IMR-90 (cell line): ENCODE measurements around the gene C1QTNF8. TPM values are rescaled to one million over a fixed set of nuclear protein-coding genes. Genes with fewer than 3 reads are reported as not detected.

Source experiments
- ATAC-seq: fragments of 200-7000 bp; cut with Tn5 transposase; 2 replicates; pipeline ENCODE4 v1.9.1; 2020; ENCODE audit warnings: low read depth, mild to moderate bottlenecking, moderate library complexity
- BruUV-seq: library from RNA; stranded (reverse); fragments of 400-500 nt; replicated peaks from 2 replicates; lab custom pipeline; 2021; lab: Mats Ljungman, UMichigan
- CTCF ChIA-PET: fragments of 300-600 bp; formaldehyde crosslinking; extraction: SDS; loops from one replicate; lab custom pipeline; 2021; ENCODE audit warnings: antibody characterized with exemption; lab: Yijun Ruan, JAX
- POLR2A ChIA-PET: fragments of 300-600 bp; sonication (Branson Sonifier 250); formaldehyde crosslinking; loops from one replicate; lab custom pipeline; 2022; ENCODE audit warnings: antibody characterized with exemption; ENCODE audit not compliant: unreplicated experiment; lab: Charles Lee
- DNase-seq: peaks from one replicate; pipeline ENCODE4 v3.0.0; 2013
- H2AFZ ChIP-seq: replicated peaks from 2 replicates; pipeline ENCODE3; 2013; ENCODE audit warnings: low read length, mild to moderate bottlenecking; ENCODE audit not compliant: poor library complexity
- H2AK5ac ChIP-seq: 2 replicates; pipeline ENCODE4 v1.6.1; 2013; ENCODE audit warnings: low read depth, low read length, inconsistent platforms
- H2AK9ac ChIP-seq: replicated peaks from 2 replicates; pipeline ENCODE3; 2013; ENCODE audit warnings: mild to moderate bottlenecking, low read depth, low read length, moderate library complexity; ENCODE audit not compliant: poor library complexity
- H2BK120ac ChIP-seq: 2 replicates; pipeline ENCODE4 v1.6.1; 2013; ENCODE audit warnings: low read depth, low read length, inconsistent platforms
- H2BK15ac ChIP-seq: 3 replicates; pipeline ENCODE4 v1.6.1; 2013; ENCODE audit warnings: low read depth, low read length, inconsistent platforms
- H2BK20ac ChIP-seq: 2 replicates; pipeline ENCODE4 v1.6.1; 2013; ENCODE audit warnings: low read depth, mild to moderate bottlenecking, inconsistent platforms, low read length, moderate library complexity
- H2BK5ac ChIP-seq: 2 replicates; pipeline ENCODE4 v1.6.1; 2013; ENCODE audit warnings: mild to moderate bottlenecking, low read depth, low read length, inconsistent platforms; ENCODE audit not compliant: poor library complexity, severe bottlenecking
- H3K14ac ChIP-seq: replicated peaks from 2 replicates; pipeline ENCODE4 v1.6.1; 2013; ENCODE audit warnings: low read depth, low read length, inconsistent platforms
- H3K18ac ChIP-seq: 2 replicates; pipeline ENCODE4 v1.6.1; 2013; ENCODE audit warnings: low read depth, low read length, control low read depth
- H3K23ac ChIP-seq: 2 replicates; pipeline ENCODE4 v1.6.1; 2013; ENCODE audit warnings: low read depth, low read length, inconsistent platforms
- H3K27ac ChIP-seq: 2 replicates; pipeline ENCODE4 v1.5.1; 2013; ENCODE audit warnings: mild to moderate bottlenecking, control low read depth, low read length; ENCODE audit not compliant: insufficient read depth
- H3K27me3 ChIP-seq: 2 replicates; pipeline ENCODE4 v1.6.1; 2013; ENCODE audit warnings: low read length; ENCODE audit not compliant: control insufficient read depth, insufficient read depth
- H3K36me3 ChIP-seq: 2 replicates; pipeline ENCODE4 v1.6.1; 2013; ENCODE audit warnings: low read length, mixed read lengths; ENCODE audit not compliant: control insufficient read depth, insufficient read depth
- H3K4ac ChIP-seq: 2 replicates; pipeline ENCODE4 v1.6.1; 2013; ENCODE audit warnings: low read depth, low read length, inconsistent platforms
- H3K4me1 ChIP-seq: 2 replicates; pipeline ENCODE4 v1.6.1; 2013; ENCODE audit warnings: low read length, mixed read lengths; ENCODE audit not compliant: control insufficient read depth, insufficient read depth
- H3K4me2 ChIP-seq: 2 replicates; pipeline ENCODE4 v1.6.1; 2013; ENCODE audit warnings: low read depth, mild to moderate bottlenecking, control low read depth, low read length, moderate library complexity
- H3K4me3 ChIP-seq: 2 replicates; pipeline ENCODE4 v1.5.1; 2013; ENCODE audit warnings: low read depth, mild to moderate bottlenecking, control low read depth, low read length, moderate library complexity; ENCODE audit not compliant: insufficient read depth
- H3K56ac ChIP-seq: 2 replicates; pipeline ENCODE4 v1.6.1; 2013; ENCODE audit warnings: low read length, inconsistent platforms; ENCODE audit not compliant: insufficient read depth; ENCODE audit errors: extremely low read depth
- H3K79me1 ChIP-seq, 2 experiments: 2 replicates each; pipeline ENCODE4 v1.6.1; 2013; ENCODE audit warnings: low read length in 2 of 2, inconsistent platforms in 1 of 2, low read depth in 1 of 2
- H3K9ac ChIP-seq: 2 replicates; pipeline ENCODE4 v1.6.1; 2013; ENCODE audit warnings: low read depth, low read length, control low read depth
- H3K9me1 ChIP-seq: 2 replicates; pipeline ENCODE4 v1.6.1; 2013; ENCODE audit warnings: low read length, inconsistent platforms; ENCODE audit not compliant: insufficient read depth
- H3K9me3 ChIP-seq: 2 replicates; pipeline ENCODE4 v1.6.1; 2013; ENCODE audit warnings: low read length; ENCODE audit not compliant: control insufficient read depth, insufficient read depth
- H4K20me1 ChIP-seq: 2 replicates; pipeline ENCODE4 v1.6.1; 2013; ENCODE audit warnings: low read length, inconsistent platforms; ENCODE audit not compliant: insufficient read depth
- H4K5ac ChIP-seq: 2 replicates; pipeline ENCODE4 v1.6.1; 2013; ENCODE audit warnings: mild to moderate bottlenecking, low read depth, low read length, control low read depth
- H4K8ac ChIP-seq, 2 experiments: 2 replicates each; pipeline ENCODE4 v1.6.1; 2013; ENCODE audit warnings: low read depth in 2 of 2, low read length in 2 of 2, control low read depth in 1 of 2, inconsistent platforms in 1 of 2
- H4K91ac ChIP-seq: 2 replicates; pipeline ENCODE4 v1.6.1; 2013; ENCODE audit warnings: low read depth, low read length, inconsistent platforms; ENCODE audit not compliant: insufficient read depth
- MXI1 ChIP-seq: IDR thresholded peaks from 2 replicates; pipeline ENCODE4 v1.6.1; 2012; ENCODE audit warnings: low read depth, mild to moderate bottlenecking, low read length, moderate library complexity, borderline replicate concordance
- RAD21 ChIP-seq: IDR thresholded peaks from 2 replicates; pipeline ENCODE4 v1.6.1; 2012; ENCODE audit warnings: low read length, improper control_type of control experiment
- WGBS, 2 experiments: methylation state at CpG; one replicate each; pipeline versions ENCODE4 v1.1.5 to v1.1.7; 2013; ENCODE audit warnings: missing lambda C conversion rate in 2 of 2; ENCODE audit not compliant: insufficient read length in 1 of 2; ENCODE audit errors: extremely low coverage in 2 of 2; 5-methylcytosine and 5-hydroxymethylcytosine counted together
- dilution Hi-C: fragments of 300-500 bp; cut with HindIII; formaldehyde crosslinking; loops from one replicate; pipeline ENCODE4 v1.14.3; 2018; ENCODE audit warnings: low sequenced_read_pairs; ENCODE audit not compliant: unreplicated experiment
- in situ Hi-C: fragments of 300-500 bp; cut with MboI; formaldehyde crosslinking; loops from 3 replicates; pipeline ENCODE4 v1.14.3; 2019; ENCODE audit warnings: low sequenced_read_pairs, inconsistent platforms, mixed read lengths
- intact Hi-C: fragments of 100-400 bp; cut with micrococcal nuclease; formaldehyde crosslinking; loops from 2 replicates; pipeline ENCODE4 v1.10.0; 2022
- polyA plus RNA-seq, 3 experiments: library from polyadenylated mRNA; depleted of rRNA; stranded (reverse); fragments of >200 nt; gene quantifications; 2 replicates each; pipeline ENCODE4 v1.2.3, GENCODE V29; 2012; ENCODE audit warnings: low replicate concordance in 1 of 3
- total RNA-seq: library from RNA; depleted of rRNA; stranded (reverse); fragments of >200 nt; gene quantifications from 2 replicates; pipeline ENCODE4 v1.2.3, GENCODE V29; 2012
- TF ChIP-seq, protein P1 (sequence below): fragments of 150-350 bp; IDR thresholded peaks from 2 replicates; pipeline ENCODE4 v1.6.1; 2017; ENCODE audit warnings: mild to moderate bottlenecking, antibody characterized with exemption, low read length, low read depth

C1QTNF8 gene
- total and polyA plus RNA-seq, 2 of the 4 experiments (the other 2 are of a cell fraction), result not detected

- TF ChIP-seq RAD21, result no peak
Measured at GRCh38 chr16:1100084-1100800, 4.2 kb upstream of the C1QTNF8 start (continued).

DNA sequence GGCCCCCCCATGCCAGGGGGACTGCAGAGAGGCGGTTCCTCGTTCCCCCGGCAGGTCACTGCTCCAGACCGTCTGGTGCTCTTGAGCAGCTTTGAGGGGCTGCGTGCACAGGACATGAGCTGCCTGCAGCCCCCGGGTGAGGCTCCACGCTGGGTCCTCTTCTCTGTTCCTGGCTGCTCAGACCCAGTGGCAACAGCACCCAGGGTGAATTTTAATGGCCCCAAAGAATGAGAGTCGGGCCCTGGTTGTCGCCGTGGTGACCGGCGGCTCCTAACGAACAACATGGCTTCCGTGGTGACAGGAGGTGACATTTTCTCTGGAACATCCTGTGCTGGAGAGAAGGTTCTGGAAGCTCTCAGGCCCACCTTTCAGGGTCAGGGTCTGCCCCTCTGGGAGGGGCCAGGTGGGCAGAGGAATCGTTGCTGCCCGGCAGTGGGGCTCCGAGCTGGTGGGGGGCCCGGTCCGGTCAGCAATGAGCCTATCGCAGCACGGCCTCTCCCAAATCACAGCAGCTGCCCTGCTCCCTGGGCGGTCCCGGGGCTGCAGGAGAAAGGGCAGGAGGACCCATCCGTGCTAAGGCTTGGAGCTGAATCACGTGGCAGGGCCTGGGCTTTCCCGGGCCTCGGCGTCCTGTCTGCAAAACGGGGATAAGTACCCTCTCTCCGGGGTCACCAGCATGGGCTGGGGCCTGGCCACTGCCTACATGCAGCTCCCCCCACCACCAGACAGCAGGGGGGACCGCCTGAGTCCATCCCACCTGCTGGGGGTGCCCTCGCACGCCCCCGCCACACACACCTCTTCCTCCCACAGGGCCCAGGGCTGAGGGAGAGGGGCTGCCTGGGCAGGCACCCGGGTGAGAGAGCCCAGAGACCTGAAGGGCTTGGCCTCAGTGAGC, 3.4 kb upstream of the C1QTNF8 start:
- Histone ChIP-seq H2AK5ac (no peak overlapping the region), H2AK9ac (no peak overlapping the region), H3K4me3 (no peak overlapping the region), H2BK20ac (no peak overlapping the region), H2AFZ (no peak overlapping the region), H3K27me3 (peaks cover 15% of the 10 kb centered on the region; the same call in 1 of the 2 replicates), H3K56ac (no peak overlapping the region), H3K27ac (no peak overlapping the region), H3K9ac (no peak overlapping the region), H3K9me1 (no peaks in the 10 kb centered on the region), H3K79me1 (no peaks in the 10 kb centered on the region), H3K18ac (no peak overlapping the region), H3K4ac (no peak overlapping the region), H4K91ac (no peak overlapping the region), H4K5ac (no peak overlapping the region), H3K4me1 (0 out of 2 replicates have a peak, but pooled peaks cover 2% of the 10 kb centered on the region), H4K8ac (no peak overlapping the region), H3K9me3 (no peaks in the 10 kb centered on the region), H4K20me1 (no peaks in the 10 kb centered on the region), H2BK15ac (no peak overlapping the region), H3K36me3 (no peaks in the 10 kb centered on the region), H3K14ac (no peak overlapping the region), H3K23ac (no peak overlapping the region), H2BK120ac (no peak overlapping the region), H2BK5ac (no peak overlapping the region), H3K4me2 (no peak overlapping the region)
- in situ Hi-C loops, result no loop called here
- intact Hi-C loops, result no loop called here
- no peak for ATAC-seq
- no TSS peak for BruUV-seq
- ChIA-PET CTCF (interaction anchor here (0.6 to 1.0 kb wide), 2 partner anchors 42 to 289 kb away, joined by 3 to 4 read pairs; no protein-coding TSS in a partner anchor), POLR2A (interaction anchor here (0.5 kb wide), 1 partner anchor 350 kb away, joined by 4 read pairs; no protein-coding TSS in a partner anchor)
- WGBS, 2 experiments, result 63% methylated on average over 25 of the region's 35 CpGs; no CpG with 5 or more reads in 1 of the 2 experiments
- DNase-seq, result no peak
- dilution Hi-C loops, result no loop called here
- no peak for TF ChIP-seq MXI1
- TF ChIP-seq, protein P1, sequence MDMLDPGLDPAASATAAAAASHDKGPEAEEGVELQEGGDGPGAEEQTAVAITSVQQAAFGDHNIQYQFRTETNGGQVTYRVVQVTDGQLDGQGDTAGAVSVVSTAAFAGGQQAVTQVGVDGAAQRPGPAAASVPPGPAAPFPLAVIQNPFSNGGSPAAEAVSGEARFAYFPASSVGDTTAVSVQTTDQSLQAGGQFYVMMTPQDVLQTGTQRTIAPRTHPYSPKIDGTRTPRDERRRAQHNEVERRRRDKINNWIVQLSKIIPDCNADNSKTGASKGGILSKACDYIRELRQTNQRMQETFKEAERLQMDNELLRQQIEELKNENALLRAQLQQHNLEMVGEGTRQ, result no peak
